Adrenal gland (tissue), 5 donors: Measurements from ENCODE around the gene DCHS1.

ENCODE experiments used
- POLR2A ChIP-seq, 2 donors: fragments of 450-650 bp; IDR thresholded peaks; one replicate each; pipeline ENCODE4 v1.6.1; 2017; ENCODE audit warnings: antibody characterized with exemption in 2 of 2, mild to moderate bottlenecking in 2 of 2, moderate library complexity in 1 of 2
- TF ChIP-seq, protein P1 (sequence below), 6 experiments: fragments of 450-650 bp in 4 of 6; fragments of 200-600 bp in 2 of 6; sonication (generic) in 1 of 6; IDR thresholded peaks; 1 replicate in 5 of 6; 2 replicates in 1 of 6; pipeline versions ENCODE4 v1.5.1 to v1.8.0; 2016 to 2021; ENCODE audit warnings: antibody characterized with exemption in 6 of 6, mild to moderate bottlenecking in 2 of 6, moderate library complexity in 1 of 6
- donor health status: DM: no; HTN: no; CAD: no.

DNA sequence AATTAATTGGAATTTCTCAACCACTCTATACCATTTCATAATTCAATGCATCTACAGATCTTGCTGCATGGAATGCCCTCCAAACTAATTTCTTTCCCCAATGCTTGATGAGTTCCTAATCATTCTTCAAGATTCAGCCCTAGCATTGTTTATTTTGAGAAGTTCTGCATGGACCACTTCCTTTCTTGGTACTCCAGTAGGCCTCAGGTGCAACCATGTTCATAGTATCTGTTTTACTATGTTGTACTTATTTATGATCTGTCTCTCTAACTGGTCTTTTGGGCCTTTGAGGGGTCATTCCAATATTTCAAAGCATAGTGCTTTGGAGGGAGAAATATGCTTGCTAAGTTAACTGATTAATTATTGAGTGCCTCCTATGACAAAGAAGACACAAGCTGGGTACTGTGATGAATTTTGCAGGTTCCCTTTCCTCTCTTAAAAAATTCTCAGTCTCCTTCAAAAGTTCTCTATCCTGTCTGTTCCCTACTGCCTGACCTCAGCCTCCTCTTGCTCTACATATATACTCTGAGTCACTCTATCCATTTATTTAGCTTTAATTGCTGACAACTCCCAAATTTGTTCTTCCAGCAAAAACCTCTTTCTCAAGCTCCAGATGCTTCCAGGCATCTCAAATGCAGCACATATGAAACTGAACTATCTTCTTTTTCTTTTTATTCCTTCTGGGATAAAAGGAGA lies 18.1 kb upstream of the DCHS1 start:
- TF ChIP-seq, protein P1, sequence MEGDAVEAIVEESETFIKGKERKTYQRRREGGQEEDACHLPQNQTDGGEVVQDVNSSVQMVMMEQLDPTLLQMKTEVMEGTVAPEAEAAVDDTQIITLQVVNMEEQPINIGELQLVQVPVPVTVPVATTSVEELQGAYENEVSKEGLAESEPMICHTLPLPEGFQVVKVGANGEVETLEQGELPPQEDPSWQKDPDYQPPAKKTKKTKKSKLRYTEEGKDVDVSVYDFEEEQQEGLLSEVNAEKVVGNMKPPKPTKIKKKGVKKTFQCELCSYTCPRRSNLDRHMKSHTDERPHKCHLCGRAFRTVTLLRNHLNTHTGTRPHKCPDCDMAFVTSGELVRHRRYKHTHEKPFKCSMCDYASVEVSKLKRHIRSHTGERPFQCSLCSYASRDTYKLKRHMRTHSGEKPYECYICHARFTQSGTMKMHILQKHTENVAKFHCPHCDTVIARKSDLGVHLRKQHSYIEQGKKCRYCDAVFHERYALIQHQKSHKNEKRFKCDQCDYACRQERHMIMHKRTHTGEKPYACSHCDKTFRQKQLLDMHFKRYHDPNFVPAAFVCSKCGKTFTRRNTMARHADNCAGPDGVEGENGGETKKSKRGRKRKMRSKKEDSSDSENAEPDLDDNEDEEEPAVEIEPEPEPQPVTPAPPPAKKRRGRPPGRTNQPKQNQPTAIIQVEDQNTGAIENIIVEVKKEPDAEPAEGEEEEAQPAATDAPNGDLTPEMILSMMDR (IDR thresholded peaks at IDR 0.05): no peak
- TF ChIP-seq POLR2A (IDR thresholded peaks at IDR 0.05): no peak
